ENCODE data around the gene RABGAP1L. TPM values are rescaled to one million over a fixed set of nuclear protein-coding genes. Genes with fewer than 3 reads are reported as not detected.

Gene RABGAP1L
- total RNA-seq, 1 experiment from 2014 or later = 29.3 TPM

GRCh38 chr1:174397261-174397660, 237.9 kb downstream of the RABGAP1L start:
- POLR2A ChIA-PET = no interaction called here
- intact Hi-C loops (cut with micrococcal nuclease) = no loop called here
- no peaks in the 10 kb centered on the region for H3K27me3 ChIP-seq (ENCODE audit: insufficient read depth, low read length)
- no peaks in the 10 kb centered on the region for H3K36me3 ChIP-seq (ENCODE audit: control insufficient read depth in 1 of 2, insufficient read depth in 2 of 2, low read length in 2 of 2)
- H3K4me1 ChIP-seq (ENCODE audit: control insufficient read depth in 1 of 2, insufficient read depth in 2 of 2, low read length in 2 of 2) = no peaks in the 10 kb centered on the region
- CTCF ChIA-PET = no interaction called here
- no peaks in the 10 kb centered on the region for H4K20me1 ChIP-seq (ENCODE audit: insufficient read depth)
- RAD21 ChIA-PET (ENCODE audit: low non-redundant PET in 1 of 2, low total read pairs in 2 of 2, uncharacterized antibody in 2 of 2, unreplicated experiment in 2 of 2) = no interaction called here
- no peaks in the 10 kb centered on the region for H3K79me2 ChIP-seq (ENCODE audit: insufficient read depth, low read length)
- H3K4me2 ChIP-seq (ENCODE audit: low read length) = no peak overlapping the region
- no TSS peak for BruUV-seq (replicated peaks)
- H3K27ac ChIP-seq (ENCODE audit: low read depth, low read length) = no peak overlapping the region
- ATAC-seq (no peak), DNase-seq (ENCODE audit: low read depth, low spot score) (no peak)
- H3K9me2 ChIP-seq (ENCODE audit: insufficient read depth) = no peaks in the 10 kb centered on the region
- no peak overlapping the region for H3K4me3 ChIP-seq (replicated peaks in 1 of 2; ENCODE audit: low read depth in 1 of 2, low read length in 2 of 2)
- TF ChIP-seq CTCF (IDR thresholded peaks at IDR 0.05 in 2 of 3, conservative IDR thresholded peaks at IDR 0.05 in 1 of 3; ENCODE audit: borderline replicate concordance in 1 of 3, insufficient read depth in 1 of 3, low read depth in 2 of 3, low read length in 2 of 3) (no peak), ZNF274 (IDR thresholded peaks at IDR 0.05; ENCODE audit: low read depth, low read length) (no peak), TCF7L2 (IDR thresholded peaks at IDR 0.05; ENCODE audit: borderline replicate concordance, extremely low read depth, insufficient read depth, insufficient read length) (no peak), ZBTB33 (IDR thresholded peaks at IDR 0.05; ENCODE audit: extremely low read depth, insufficient replicate concordance, low read length) (no peak), POLR2A (IDR thresholded peaks at IDR 0.05; ENCODE audit: borderline replicate concordance, extremely low read depth, insufficient read depth, insufficient read length) (no peak), EGR1 (IDR thresholded peaks at IDR 0.05; ENCODE audit: low read depth) (no peak), EZH2phosphoT487 (IDR thresholded peaks at IDR 0.05; ENCODE audit: borderline replicate concordance) (no peak), CEBPB (IDR thresholded peaks at IDR 0.05; ENCODE audit: low read depth) (no peak), YY1 (IDR thresholded peaks at IDR 0.05; ENCODE audit: extremely low read depth, insufficient replicate concordance, low read depth, low read length) (no peak)
- no peak overlapping the region for H3K9ac ChIP-seq (ENCODE audit: low read length)
- no peaks in the 10 kb centered on the region for H3K9me3 ChIP-seq (ENCODE audit: control insufficient read depth in 1 of 2, insufficient read depth in 1 of 2, low read depth in 1 of 2, low read length in 2 of 2)
- H2AFZ ChIP-seq (ENCODE audit: low read depth, low read length, poor library complexity, severe bottlenecking) = no peak overlapping the region

Data from HCT116 (cell line).